ENCODE data around the gene FUT1. TPM values are rescaled to one million over a fixed set of nuclear protein-coding genes. Genes with fewer than 3 reads are reported as not detected.

The FUT1 gene
- total RNA-seq, 1 donor from 2014 or later: 4.3 TPM

- Mint-ChIP-seq H3K27me3 (ENCODE audit: low read depth) (no peaks in the 10 kb centered on the region), H3K27ac (peak overlapping the region; percentile 91), H3K36me3 (peaks cover 3% of the 10 kb centered on the region), H3K9me3 (no peaks in the 10 kb centered on the region), H3K4me3 (peak overlapping the region; percentile 10), H3K4me1 (peaks cover 15% of the 10 kb centered on the region)
- no peak for TF ChIP-seq CTCF (IDR thresholded peaks at IDR 0.05; ENCODE audit: unreplicated experiment)
- DNase-seq (ENCODE audit: low spot score in 2 of 2, unreplicated experiment in 2 of 2): peak in 1 of 2 experiments; percentile 57
These were observed 27.4 kb downstream of the FUT1 start for GRCh38 chr19:48724796-48725753.

- TF ChIP-seq CTCF (IDR thresholded peaks at IDR 0.05; ENCODE audit: unreplicated experiment): no peak
- no peak overlapping the region for H3K27ac Mint-ChIP-seq
- H3K4me3 Mint-ChIP-seq: no peak overlapping the region
- H3K27me3 Mint-ChIP-seq (ENCODE audit: low read depth): no peaks in the 10 kb centered on the region
- peaks cover 23% of the 10 kb centered on the region for H3K4me1 Mint-ChIP-seq
- peaks cover 3% of the 10 kb centered on the region for H3K36me3 Mint-ChIP-seq
- DNase-seq (ENCODE audit: low spot score in 2 of 2, unreplicated experiment in 2 of 2): no peak
- no peaks in the 10 kb centered on the region for H3K9me3 Mint-ChIP-seq
These were observed 30.2 kb downstream of the FUT1 start for GRCh38 chr19:48722196-48722708.

- no peaks in the 10 kb centered on the region for H3K9me3 Mint-ChIP-seq
- peaks cover 34% of the 10 kb centered on the region for H3K4me1 Mint-ChIP-seq
- peak overlapping the region; percentile 97 for H3K4me3 Mint-ChIP-seq
- H3K36me3 Mint-ChIP-seq: peaks cover 3% of the 10 kb centered on the region
- no peaks in the 10 kb centered on the region for H3K27me3 Mint-ChIP-seq (ENCODE audit: low read depth)
- DNase-seq (ENCODE audit: low spot score in 2 of 2, unreplicated experiment in 2 of 2): peak; percentile 95 to 96
- TF ChIP-seq CTCF (IDR thresholded peaks at IDR 0.05; ENCODE audit: unreplicated experiment): no peak
- peak overlapping the region; percentile 99 for H3K27ac Mint-ChIP-seq
These were observed 31.7 kb downstream of the FUT1 start for GRCh38 chr19:48720613-48721296.

- Mint-ChIP-seq H3K27me3 (ENCODE audit: low read depth) (no peaks in the 10 kb centered on the region), H3K27ac (peak overlapping the region; percentile 99), H3K36me3 (no peaks in the 10 kb centered on the region), H3K9me3 (no peaks in the 10 kb centered on the region), H3K4me3 (peak overlapping the region; percentile 97), H3K4me1 (peaks cover 36% of the 10 kb centered on the region)
- DNase-seq (ENCODE audit: low spot score in 2 of 2, unreplicated experiment in 2 of 2): no peak
- TF ChIP-seq CTCF (IDR thresholded peaks at IDR 0.05; ENCODE audit: unreplicated experiment): no peak
These were observed 32.2 kb downstream of the FUT1 start for GRCh38 chr19:48720251-48720612.

- TF ChIP-seq CTCF (IDR thresholded peaks at IDR 0.05; ENCODE audit: unreplicated experiment): no peak
- Mint-ChIP-seq H3K27ac (peak within 1 kb of the TSS; percentile 99), H3K36me3 (no peaks in the 10 kb centered on the region), H3K27me3 (ENCODE audit: low read depth) (no peaks in the 10 kb centered on the region), H3K9me3 (no peaks in the 10 kb centered on the region), H3K4me1 (peaks cover 40% of the 10 kb centered on the region), H3K4me3 (peak within 1 kb of the TSS; percentile 97)
- DNase-seq (ENCODE audit: low spot score in 2 of 2, unreplicated experiment in 2 of 2): no peak
These were observed 32.9 kb downstream of the FUT1 start, which contains the start of gene MAMSTR for GRCh38 chr19:48719263-48720171. MAMSTR (minus strand) TSS chr19:48719725; CDS start chr19:48719031, 694 bp downstream.
